Fibroblast of villous mesenchyme (primary cell): ENCODE results near the gene FREM1. TPM values are rescaled to one million over a fixed set of nuclear protein-coding genes. Genes with fewer than 3 reads are reported as not detected.

Experiments
- DNase-seq: peaks from one replicate; pipeline ENCODE4 v3.0.0-alpha.2; 2010; ENCODE audit warnings: low read depth
- H3K4me3 ChIP-seq: 2 replicates; pipeline ENCODE4 v1.5.1; 2011; ENCODE audit warnings: low read depth, mild to moderate bottlenecking, low read length
- total RNA-seq: library from RNA; depleted of rRNA; stranded (reverse); fragments of >200 nt; gene quantifications from 2 replicates; pipeline ENCODE4 v1.2.3, GENCODE V29; 2012
- TF ChIP-seq, protein P1 (sequence below): IDR thresholded peaks from 2 replicates; pipeline ENCODE4 v1.5.1; 2012; ENCODE audit warnings: low read depth, mild to moderate bottlenecking, low read length; ENCODE audit not compliant: insufficient read depth

The FREM1 gene
- total RNA-seq, 1 donor: 0.86 TPM

DNA sequence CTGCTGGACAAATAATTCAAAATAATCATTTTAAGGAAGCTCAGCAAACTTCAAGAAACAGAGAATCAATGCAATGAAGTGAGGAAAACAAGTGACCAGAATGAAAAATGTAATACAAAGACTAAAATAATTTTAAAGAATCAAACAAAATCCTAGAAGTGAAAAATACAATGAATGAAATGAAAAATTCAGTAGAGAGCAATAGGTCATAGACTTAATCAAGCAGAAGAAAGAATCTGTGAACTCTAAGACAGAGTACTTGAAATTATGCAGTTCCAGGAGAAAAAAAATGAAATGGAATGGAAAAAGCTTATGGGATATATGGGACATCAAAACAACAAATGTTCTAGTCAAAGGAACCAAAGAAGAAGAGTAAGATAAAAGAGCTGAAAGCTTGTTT is 205.1 kb downstream of the FREM1 start:
- H3K4me3 ChIP-seq: no peak overlapping the region
- TF ChIP-seq, protein P1, sequence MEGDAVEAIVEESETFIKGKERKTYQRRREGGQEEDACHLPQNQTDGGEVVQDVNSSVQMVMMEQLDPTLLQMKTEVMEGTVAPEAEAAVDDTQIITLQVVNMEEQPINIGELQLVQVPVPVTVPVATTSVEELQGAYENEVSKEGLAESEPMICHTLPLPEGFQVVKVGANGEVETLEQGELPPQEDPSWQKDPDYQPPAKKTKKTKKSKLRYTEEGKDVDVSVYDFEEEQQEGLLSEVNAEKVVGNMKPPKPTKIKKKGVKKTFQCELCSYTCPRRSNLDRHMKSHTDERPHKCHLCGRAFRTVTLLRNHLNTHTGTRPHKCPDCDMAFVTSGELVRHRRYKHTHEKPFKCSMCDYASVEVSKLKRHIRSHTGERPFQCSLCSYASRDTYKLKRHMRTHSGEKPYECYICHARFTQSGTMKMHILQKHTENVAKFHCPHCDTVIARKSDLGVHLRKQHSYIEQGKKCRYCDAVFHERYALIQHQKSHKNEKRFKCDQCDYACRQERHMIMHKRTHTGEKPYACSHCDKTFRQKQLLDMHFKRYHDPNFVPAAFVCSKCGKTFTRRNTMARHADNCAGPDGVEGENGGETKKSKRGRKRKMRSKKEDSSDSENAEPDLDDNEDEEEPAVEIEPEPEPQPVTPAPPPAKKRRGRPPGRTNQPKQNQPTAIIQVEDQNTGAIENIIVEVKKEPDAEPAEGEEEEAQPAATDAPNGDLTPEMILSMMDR: no peak
- no peak for DNase-seq

DNA sequence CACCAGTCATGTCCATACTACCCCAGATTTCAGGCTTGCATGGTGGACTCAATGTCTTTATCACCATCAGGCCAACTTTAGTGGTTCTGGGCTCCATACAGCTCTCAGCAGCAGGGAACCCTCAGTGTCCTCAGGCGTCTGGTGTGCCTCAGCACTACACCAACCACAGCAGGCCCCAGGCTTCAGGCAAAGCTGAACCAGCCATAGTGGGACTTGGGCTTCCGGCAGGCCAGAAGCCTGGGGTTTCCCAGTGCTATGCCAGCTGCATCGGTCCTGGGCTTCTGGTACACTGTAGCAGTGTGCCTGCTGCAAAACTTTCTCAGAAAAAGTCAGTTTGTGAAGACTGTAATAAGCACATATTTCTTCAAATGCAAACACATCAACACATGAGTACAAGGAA is 205.9 kb downstream of the FREM1 start:
- no peak overlapping the region for H3K4me3 ChIP-seq
- TF ChIP-seq, protein P1: no peak
- DNase-seq: no peak

DNA sequence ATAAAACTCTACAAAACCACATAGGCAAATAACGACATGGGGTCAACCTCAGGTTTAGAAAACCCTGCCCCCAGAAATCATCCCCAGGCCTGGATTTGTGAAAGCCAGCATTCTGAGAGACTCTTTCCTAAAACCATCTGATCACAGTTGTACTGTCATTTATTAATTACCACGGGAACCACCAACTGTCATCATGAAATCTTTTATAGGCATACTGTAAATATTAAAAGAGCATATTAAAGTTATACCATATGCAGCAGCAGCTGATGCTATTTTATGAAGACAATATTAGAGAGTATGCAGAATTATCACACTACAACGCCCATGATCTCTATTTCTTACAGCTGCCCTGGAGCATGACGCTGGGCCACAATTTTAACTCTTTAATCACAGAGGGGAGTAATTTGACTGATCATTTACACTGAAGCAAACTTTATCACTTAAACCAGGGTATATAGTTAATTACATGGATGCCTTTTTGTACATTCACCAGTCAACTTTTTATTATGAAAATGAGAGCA is 208.0 kb downstream of the FREM1 start:
- TF ChIP-seq, protein P1: no peak
- no peak overlapping the region for H3K4me3 ChIP-seq
- no peak for DNase-seq

DNA sequence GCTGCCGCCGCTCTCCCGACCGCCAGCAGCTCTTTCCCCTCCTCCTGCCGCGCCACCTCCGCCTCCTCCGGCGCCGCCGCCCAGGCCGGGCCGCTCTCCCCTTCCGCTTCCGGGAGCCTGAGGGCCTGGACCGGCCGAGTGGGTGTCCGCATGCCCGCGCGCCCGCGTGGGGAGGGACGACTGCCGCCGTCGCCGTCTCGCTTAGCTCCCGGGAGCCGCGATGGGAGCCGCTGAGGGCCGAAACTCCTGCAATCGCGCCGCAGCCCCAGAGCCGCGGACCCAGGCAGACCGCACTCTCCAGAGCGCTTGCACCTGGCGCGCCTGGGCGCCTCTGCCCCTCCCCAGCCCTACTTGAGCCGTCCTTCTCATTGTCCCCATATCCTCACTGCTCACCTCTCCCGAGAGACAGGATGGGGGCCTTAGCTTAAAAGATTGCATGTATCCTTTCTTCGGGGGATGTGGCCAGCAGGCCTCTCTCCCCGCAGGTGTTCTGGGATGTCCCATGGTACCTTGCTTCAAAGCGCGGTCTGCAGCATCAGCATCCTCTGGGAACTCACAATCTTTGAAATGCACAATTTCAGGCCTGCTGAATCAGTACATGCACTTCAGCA is 216.9 kb downstream of the FREM1 start, which contains the start of gene ZDHHC21:
ZDHHC21 (minus strand) TSS at position 182 of the 611 bp plus-strand sequence. CDS start 19,092 bp downstream, outside the sequence.
- TF ChIP-seq, protein P1: no peak
- peak within 1 kb of the TSS; percentile 86 for H3K4me3 ChIP-seq
- DNase-seq: peak; percentile 53

DNA sequence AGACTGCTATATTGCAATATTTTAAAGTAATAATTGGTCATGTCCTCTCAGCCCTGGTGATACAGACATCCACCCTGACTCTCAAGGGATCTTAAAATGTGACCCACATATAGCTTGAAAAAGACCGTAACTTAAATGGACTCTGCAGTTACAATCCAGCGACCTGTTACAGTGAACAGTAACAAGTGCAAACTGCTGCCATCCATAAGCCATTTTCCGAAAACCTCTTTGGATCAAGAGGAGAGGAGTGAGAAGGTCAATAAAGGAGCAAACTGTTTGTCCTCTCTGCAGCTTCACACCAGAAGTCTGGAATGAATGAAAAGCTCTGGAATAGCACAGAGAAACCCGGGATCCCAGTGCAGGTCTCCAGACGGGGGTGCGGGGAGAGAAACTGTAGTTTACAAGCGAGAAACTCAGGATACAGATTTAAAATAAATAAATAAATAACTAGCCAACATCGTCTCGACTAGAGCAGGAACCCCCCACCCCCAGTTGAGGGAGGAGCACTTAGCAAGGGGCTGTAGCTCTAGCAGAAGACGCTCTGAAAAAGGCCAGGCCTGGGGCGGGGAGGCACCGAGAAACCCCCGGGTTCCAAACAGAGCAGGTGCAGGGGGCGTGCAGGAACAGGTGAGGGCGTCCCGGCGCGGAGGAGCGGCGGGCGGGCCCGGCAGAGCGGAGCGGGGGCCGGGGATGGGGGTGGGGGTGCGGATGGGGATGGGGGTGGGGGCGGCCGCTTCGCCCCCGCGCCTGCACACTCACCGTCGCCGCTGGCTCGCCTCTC is 217.6 kb downstream of the FREM1 start:
- peak; percentile 16 for DNase-seq
- H3K4me3 ChIP-seq: peak overlapping the region; percentile 86
- TF ChIP-seq, protein P1: no peak

DNA sequence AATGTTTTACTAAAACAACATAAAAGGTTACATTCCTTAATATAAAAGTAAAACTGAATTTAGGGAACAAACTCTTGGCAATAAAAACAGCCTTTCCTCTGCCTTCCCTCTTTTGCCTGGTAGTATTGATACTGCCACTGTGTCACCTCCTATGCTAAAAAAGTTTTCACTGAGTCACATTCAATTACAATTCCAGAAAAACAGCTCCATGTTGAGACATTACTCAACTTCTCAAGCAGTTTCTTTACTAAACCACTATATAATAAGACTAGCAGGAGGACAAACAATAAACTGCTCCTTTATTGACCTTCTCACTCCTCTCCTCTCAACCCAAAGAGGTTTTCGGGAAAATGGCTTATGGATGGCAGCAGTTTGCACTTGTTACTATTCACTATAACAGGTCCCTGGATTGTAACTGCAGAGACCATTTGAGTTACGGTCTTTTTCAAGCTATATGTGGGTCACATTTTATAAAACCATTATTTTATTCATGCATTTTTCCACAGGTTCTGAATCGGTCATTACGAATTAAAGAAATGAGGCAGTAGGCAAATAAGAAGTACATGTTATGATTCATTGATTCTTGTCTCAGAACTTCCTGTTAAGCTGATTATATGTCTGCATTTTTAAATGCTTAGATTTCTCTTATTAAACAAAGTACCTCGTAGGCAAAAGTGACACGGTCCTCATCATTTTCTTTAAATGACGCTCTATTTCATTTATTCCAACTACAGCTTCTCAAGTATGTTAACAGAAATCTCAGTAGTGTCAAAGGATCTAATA is 219.1 kb downstream of the FREM1 start:
- H3K4me3 ChIP-seq: no peak overlapping the region
- TF ChIP-seq, protein P1: no peak
- no peak for DNase-seq
